GOT3 (cell line): ENCODE measurements around the gene PRR19.

Experiments used
- DNase-seq: peaks from one replicate; lab custom pipeline; 2025; ENCODE audit warnings: mixed read lengths; lab: John Stamatoyannopoulos, UW

Gene PRR19

DNA sequence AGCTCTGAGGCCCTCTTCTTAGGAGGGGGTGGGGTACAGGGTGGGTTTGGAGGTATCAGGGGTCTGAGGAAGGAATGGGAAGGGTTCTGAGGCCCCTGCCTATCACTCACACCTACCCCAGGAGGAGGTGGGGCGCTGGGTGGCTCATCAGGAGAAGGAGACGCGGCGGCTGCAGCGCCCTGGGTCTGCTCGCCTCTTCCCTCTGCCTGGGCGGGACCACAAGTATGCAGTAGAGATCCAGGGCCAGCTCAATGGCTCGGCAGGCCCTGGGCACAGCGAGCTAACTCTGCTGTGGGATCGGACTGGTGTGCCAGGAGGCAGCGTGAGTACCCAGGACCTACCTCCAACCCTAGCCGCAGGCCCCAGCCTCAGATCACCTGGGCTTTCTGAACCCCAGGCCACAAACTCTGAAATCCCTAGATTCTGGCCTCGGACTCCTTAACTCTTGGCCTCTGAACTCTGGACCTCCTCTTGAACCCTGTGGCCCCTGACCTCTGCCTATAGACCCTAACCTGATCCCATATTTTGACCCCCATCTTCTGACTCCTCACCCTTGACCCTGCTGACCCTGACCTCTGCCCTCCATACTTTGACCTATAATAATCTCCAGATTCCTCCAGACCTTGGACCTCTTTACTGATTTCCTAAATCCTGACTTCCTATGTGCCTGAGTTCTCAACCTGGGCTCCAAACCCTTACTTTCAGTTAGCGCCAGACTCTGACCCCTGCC lies 47.6 kb downstream of the PRR19 start:
- DNase-seq, result no peak

DNA sequence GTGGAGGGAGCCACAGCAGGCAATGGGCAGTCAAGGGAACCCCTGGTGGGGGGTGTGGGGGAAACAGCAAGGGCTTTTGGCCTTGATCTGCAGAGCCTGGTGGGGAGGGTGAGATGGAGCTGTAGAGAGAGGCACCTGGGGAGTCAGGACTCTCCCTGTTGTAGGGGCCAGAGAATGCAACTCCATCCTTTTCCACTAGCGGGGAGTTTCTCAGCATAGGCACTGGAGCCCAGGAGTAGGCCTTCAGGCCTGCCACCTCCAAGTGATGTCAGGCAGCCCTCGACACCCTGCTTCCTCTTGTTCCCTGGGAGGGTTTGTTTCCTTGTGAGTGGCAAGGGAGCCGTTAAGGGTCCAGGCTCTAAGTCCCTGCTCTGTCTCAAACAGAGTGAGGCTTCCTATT lies 48.5 kb downstream of the PRR19 start:
- no peak for DNase-seq

DNA sequence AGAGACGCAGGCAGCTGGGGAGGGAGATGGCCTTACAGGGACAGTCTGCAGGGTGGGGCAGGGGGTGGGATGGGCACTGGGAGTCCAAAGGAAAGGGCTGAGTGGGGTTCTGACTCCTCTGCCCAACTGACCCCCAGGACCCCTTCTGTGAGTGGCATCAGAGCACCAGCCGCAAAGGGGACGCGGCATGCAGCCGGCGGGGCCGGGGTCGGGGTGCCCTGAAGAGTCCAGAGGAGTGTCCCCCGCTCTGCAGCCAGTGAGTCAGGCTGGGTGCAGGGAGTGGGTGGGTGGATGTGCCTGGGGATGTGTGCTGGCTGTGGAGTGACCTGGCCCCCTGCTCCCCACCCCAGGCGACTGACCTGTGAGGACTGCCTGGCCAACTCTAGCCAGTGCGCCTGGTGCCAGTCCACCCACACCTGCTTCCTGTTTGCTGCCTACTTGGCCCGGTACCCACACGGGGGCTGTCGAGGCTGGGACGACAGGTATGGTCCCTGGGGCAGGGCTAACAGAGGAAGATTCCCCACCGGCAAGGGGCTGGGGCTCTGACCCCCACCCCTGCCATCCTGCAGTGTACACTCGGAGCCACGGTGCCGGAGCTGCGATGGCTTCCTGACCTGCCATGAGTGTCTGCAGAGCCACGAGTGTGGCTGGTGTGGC lies 49.3 kb downstream of the PRR19 start:
- DNase-seq, result no peak

DNA sequence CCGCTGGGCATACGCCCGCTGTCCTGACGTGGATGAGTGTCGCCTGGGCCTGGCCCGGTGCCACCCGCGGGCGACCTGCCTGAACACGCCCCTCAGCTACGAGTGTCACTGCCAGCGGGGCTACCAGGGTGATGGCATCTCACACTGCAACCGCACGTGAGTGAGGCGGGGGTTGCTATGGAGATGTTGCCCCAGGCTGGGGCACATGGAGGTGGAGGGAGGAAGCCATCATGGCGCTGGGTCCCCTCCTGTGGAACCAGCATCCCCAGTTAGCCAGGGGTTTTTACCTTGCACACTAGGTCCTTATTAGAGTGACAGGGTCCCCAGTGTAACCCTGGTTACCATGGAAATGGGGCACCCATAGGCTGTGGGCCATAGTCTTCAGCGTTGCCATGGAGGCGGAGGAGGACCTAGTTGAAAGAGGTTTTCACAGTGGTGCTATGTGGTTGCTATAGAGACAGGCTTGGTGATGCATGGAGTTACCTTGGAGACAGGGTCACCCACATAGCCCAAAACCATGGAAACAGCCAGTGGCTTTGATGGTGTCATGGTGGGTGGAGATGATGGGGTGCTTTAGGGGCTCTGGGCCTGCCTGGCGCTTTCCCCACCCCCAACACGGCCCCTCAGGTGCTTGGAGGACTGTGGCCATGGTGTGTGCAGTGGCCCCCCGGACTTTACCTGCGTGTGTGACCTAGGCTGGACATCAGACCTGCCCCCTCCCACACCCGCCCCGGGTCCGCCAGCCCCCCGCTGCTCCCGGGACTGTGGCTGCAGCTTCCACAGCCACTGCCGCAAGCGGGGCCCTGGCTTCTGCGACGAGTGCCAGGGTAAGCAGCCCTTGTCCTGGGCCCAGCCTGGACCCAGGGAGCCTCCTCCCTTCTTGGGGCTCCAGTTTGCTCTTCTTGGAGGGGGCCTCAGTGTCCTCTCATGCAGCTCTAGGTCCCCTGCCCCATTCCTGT lies 50.6 kb downstream of the PRR19 start:
- DNase-seq, result no peak

DNA sequence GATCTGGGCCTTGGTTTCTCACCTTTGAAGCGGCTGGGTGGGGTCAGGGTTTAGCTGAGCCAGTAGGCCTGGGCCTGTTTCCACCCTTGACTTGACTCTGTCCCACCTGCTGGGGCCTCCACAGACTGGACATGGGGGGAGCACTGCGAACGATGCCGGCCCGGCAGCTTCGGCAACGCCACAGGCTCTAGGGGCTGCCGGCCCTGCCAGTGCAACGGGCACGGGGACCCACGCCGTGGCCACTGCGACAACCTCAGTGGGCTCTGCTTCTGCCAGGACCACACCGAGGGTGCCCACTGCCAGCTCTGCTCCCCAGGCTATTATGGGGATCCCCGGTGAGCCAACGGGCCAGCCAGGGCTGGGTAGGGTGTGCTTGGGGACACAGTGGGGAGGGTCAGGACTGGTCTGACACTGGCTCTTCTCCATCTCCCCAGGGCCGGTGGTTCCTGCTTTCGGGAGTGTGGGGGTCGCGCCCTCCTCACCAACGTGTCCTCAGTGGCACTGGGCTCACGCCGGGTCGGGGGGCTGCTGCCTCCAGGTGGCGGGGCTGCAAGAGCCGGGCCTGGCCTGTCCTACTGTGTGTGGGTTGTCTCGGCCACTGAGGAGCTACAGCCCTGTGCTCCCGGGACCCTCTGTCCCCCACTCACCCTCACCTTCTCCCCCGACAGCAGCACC lies 51.5 kb downstream of the PRR19 start:
- no peak for DNase-seq

DNA sequence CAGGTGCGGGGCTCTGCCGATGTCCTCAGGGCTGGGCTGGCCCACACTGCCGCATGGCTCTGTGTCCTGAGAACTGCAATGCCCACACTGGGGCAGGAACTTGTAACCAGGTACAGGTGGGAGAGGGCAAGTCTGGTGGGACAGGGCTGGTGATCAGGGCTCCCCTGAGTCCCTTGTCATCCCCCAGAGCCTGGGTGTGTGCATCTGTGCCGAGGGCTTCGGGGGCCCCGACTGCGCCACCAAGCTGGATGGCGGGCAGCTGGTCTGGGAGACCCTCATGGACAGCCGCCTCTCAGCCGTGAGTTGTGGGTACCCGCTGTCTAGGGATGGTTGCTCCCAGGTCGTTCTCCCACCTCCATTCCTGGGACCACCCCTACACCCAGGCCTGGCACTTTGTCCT lies 54.0 kb downstream of the PRR19 start:
- no peak for DNase-seq

DNA sequence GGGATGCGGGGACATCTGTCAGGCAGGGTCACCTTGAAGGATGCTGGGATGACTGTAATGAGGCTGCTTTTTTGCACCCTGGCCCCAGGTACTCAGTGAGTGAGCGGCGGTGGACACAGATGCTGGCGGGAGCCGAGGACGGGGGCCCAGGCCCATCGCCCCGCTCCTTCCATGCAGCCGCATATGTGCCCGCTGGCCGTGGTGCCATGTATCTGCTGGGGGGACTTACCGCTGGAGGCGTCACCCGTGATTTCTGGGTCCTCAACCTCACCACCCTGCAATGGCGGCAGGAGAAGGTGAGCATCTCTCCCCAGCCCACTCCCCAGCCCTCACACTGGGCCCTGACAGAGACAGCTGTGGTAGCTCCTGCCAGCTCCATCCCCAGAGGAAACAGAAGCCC lies 54.8 kb downstream of the PRR19 start:
- DNase-seq, result no peak

DNA sequence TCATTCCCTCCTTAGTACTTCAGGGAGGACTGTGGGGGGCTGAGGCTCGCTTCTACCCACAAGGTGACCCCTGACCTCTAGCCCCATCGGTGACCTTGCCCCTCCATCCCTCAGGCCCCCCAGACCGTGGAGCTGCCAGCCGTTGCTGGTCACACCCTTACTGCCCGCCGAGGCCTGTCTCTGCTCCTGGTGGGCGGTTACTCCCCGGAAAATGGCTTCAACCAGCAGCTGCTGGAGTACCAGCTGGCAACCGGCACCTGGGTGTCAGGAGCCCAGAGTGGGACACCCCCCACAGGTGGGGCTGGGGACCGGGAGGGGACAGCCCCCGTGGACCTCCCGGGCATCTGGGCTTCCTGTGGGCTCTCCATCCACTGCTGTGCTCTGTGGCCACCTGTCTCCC lies 55.4 kb downstream of the PRR19 start:
- DNase-seq, result no peak
